ENCODE data around the gene PBRM1. TPM values are rescaled to one million over a fixed set of nuclear protein-coding genes. Genes with fewer than 3 reads are reported as not detected.

The PBRM1 gene
- total RNA-seq: 10 to 100 TPM; 70.2 to 79.7 (median 76.6) TPM
- total RNA-seq (2013): 93.0 TPM

DNA sequence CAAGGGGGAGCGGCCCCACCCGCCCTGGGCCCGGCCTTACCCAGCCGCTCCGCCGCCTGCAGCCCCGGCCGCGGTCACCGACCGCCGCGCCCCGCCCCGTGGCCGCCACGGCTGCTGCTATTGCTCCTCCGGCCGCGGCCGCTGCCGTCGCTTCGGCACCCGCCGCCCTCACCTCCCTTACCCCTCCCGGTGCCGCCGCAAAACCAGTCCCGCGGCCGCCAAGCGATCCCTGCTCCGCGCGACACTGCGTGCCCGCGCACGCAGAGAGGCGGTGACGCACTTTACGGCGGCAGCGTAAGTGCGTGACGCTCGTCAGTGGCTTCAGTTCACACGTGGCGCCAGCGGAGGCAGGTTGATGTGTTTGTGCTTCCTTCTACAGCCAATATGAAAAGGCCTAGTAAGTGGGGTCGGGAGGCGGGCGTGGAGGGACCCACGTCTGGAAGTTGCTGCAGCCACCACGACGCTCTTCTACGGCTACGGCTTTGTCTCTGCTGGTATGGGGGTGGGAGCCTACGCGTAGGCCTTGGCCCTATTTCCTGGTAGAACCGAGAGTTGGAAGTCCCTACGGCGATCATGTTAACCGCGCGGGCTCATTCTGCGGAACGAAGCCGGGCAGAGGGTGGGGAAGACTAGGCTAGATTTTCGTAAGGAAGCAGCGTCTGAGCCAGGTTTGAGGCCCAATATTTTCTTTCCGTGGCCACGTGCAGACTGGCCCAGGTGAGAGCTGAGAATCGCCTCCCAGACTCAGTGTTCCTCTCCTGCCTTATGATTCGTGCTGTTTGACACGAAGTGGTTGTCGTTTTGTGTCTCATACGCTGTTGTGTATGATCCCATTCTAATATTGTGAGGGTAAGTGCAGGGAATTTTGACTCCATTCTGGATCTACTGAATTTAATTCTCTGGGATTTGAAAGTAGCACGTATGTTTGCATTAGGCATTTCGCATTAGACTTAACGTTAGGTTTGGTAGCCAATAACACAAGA lies at the start of gene PBRM1, which contains the start of gene GNL3:
Gene PBRM1 (minus strand): TSS at position 205 of the 983 bp plus-strand sequence.
Gene GNL3 (plus strand): TSS at position 324 of the 983 bp plus-strand sequence. CDS start 61 bp downstream, at position 385.
- ATAC-seq: peak; percentile 85 to 96 (median 86)
- Mint-ChIP-seq H3K27ac (peak within 1 kb of the TSS; percentile 93 to 98), H3K9me3 (no peaks in the 10 kb centered on the region), H3K36me3 (peaks cover 22% of the 10 kb centered on the region), H3K4me1 (peaks cover 30 to 34% of the 10 kb centered on the region in 2 donors), H3K4me3 (peak within 1 kb of the TSS; percentile 92), H3K27me3 (ENCODE audit: low read depth in 2 of 2) (no peaks in the 10 kb centered on the region)
- no peaks in the 10 kb centered on the region for H3K27me3 ChIP-seq (ENCODE audit: control insufficient read depth, insufficient read depth, low read length)
- no peak for TF ChIP-seq CTCF (IDR thresholded peaks at IDR 0.05)
- H3K9me3 ChIP-seq (ENCODE audit: control insufficient read depth, insufficient read depth, low read length): no peaks in the 10 kb centered on the region
- peaks cover 44% of the 10 kb centered on the region for H3K36me3 ChIP-seq (ENCODE audit: control insufficient read depth, insufficient read depth, low read length)
- DNase-seq: peak; percentile 90 to 97
- intact Hi-C loops (cut with micrococcal nuclease): loop anchor here (1.0 kb wide), 1 partner anchor 20 kb away; the partner anchor contains the start of gene SPCS1
- peak within 1 kb of the TSS; percentile 77 for H3K4me3 ChIP-seq (ENCODE audit: low read length)
- peak within 1 kb of the TSS; percentile 93 for H3K27ac ChIP-seq (ENCODE audit: low read length)
- WGBS (ENCODE audit: insufficient coverage): under 1% methylated on average over 82 of the region's 82 CpGs
- H3K4me1 ChIP-seq (ENCODE audit: control insufficient read depth, insufficient read depth, low read length): peaks cover 10% of the 10 kb centered on the region

GRCh38 chr3:52733256-52733891 lies 47.7 kb upstream of the PBRM1 start:
- Mint-ChIP-seq H3K4me1 (no peaks in the 10 kb centered on the region), H3K36me3 (peaks cover 36% of the 10 kb centered on the region), H3K27me3 (ENCODE audit: low read depth in 2 of 2) (no peaks in the 10 kb centered on the region), H3K9me3 (peaks cover 0 to 3% of the 10 kb centered on the region in 2 donors), H3K27ac (no peak overlapping the region), H3K4me3 (no peak overlapping the region)
- Histone ChIP-seq H3K4me1 (ENCODE audit: control insufficient read depth, insufficient read depth, low read length) (no peaks in the 10 kb centered on the region), H3K27ac (ENCODE audit: low read length) (no peak overlapping the region), H3K9me3 (ENCODE audit: control insufficient read depth, insufficient read depth, low read length) (peaks cover 8% of the 10 kb centered on the region), H3K4me3 (ENCODE audit: low read length) (no peak overlapping the region), H3K36me3 (ENCODE audit: control insufficient read depth, insufficient read depth, low read length) (peaks cover 36% of the 10 kb centered on the region), H3K27me3 (ENCODE audit: control insufficient read depth, insufficient read depth, low read length) (no peaks in the 10 kb centered on the region)
- 88% methylated on average over 7 of the region's 10 CpGs for WGBS (ENCODE audit: insufficient coverage)
- ATAC-seq: no peak
- no peak for TF ChIP-seq CTCF (IDR thresholded peaks at IDR 0.05)
- intact Hi-C loops (cut with micrococcal nuclease): no loop called here
- DNase-seq: no peak

DNA sequence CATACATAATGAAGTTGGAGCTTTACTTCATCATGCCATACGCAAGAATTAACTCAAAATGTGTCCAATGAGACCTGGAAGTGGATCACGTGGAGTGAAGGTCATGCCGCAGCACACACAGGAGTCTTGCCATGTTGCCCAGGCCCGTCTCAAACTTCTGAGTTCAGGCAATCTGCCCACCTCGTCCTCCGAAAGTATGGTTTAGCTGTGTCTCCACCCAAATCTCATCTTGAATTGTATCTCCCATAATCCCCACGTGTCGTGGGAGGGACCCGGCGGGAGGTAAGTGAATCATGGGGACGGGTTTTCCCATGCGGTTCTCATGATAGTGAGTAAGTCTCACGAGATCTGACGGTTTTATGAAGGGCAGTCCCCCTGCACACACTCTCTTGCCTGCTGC lies 45.9 kb upstream of the PBRM1 start:
- no peak for DNase-seq
- WGBS (ENCODE audit: insufficient coverage): 90% methylated on average over 14 of the region's 14 CpGs
- no peaks in the 10 kb centered on the region for H3K27me3 ChIP-seq (ENCODE audit: control insufficient read depth, insufficient read depth, low read length)
- intact Hi-C loops (cut with micrococcal nuclease): no loop called here
- Mint-ChIP-seq H3K36me3 (peaks cover 36% of the 10 kb centered on the region), H3K4me1 (no peaks in the 10 kb centered on the region), H3K4me3 (no peak overlapping the region), H3K27ac (no peak overlapping the region), H3K9me3 (peaks cover 0 to 3% of the 10 kb centered on the region in 2 donors), H3K27me3 (ENCODE audit: low read depth in 2 of 2) (no peaks in the 10 kb centered on the region)
- peaks cover 32% of the 10 kb centered on the region for H3K36me3 ChIP-seq (ENCODE audit: control insufficient read depth, insufficient read depth, low read length)
- no peaks in the 10 kb centered on the region for H3K4me1 ChIP-seq (ENCODE audit: control insufficient read depth, insufficient read depth, low read length)
- peaks cover 12% of the 10 kb centered on the region for H3K9me3 ChIP-seq (ENCODE audit: control insufficient read depth, insufficient read depth, low read length)
- no peak for ATAC-seq
- H3K4me3 ChIP-seq (ENCODE audit: low read length): no peak overlapping the region
- no peak for TF ChIP-seq CTCF (IDR thresholded peaks at IDR 0.05)
- H3K27ac ChIP-seq (ENCODE audit: low read length): no peak overlapping the region

Measured in natural killer cell (primary cell).